Retinal pigment epithelial cell (primary cell): Measurements from ENCODE around the gene ALK.

Source experiments
- DNase-seq: peaks from one replicate; pipeline ENCODE4 v3.0.0-alpha.2; 2010; ENCODE audit warnings: low read depth
- H3K4me3 ChIP-seq: 2 replicates; pipeline ENCODE4 v1.5.1; 2011; ENCODE audit warnings: mild to moderate bottlenecking, low read length, control low read depth, moderate library complexity
- TF ChIP-seq, protein P1 (sequence below): conservative IDR thresholded peaks from 2 replicates; pipeline ENCODE4 v1.5.1; 2011; ENCODE audit warnings: low read depth, low read length, control low read depth, inconsistent platforms

ALK gene

GRCh38 chr2:29227935-29228675 lies 693.3 kb downstream of the ALK start:
- H3K4me3 ChIP-seq: no peak overlapping the region
- DNase-seq: peak; percentile 48
- TF ChIP-seq, protein P1, sequence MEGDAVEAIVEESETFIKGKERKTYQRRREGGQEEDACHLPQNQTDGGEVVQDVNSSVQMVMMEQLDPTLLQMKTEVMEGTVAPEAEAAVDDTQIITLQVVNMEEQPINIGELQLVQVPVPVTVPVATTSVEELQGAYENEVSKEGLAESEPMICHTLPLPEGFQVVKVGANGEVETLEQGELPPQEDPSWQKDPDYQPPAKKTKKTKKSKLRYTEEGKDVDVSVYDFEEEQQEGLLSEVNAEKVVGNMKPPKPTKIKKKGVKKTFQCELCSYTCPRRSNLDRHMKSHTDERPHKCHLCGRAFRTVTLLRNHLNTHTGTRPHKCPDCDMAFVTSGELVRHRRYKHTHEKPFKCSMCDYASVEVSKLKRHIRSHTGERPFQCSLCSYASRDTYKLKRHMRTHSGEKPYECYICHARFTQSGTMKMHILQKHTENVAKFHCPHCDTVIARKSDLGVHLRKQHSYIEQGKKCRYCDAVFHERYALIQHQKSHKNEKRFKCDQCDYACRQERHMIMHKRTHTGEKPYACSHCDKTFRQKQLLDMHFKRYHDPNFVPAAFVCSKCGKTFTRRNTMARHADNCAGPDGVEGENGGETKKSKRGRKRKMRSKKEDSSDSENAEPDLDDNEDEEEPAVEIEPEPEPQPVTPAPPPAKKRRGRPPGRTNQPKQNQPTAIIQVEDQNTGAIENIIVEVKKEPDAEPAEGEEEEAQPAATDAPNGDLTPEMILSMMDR: no peak

DNA sequence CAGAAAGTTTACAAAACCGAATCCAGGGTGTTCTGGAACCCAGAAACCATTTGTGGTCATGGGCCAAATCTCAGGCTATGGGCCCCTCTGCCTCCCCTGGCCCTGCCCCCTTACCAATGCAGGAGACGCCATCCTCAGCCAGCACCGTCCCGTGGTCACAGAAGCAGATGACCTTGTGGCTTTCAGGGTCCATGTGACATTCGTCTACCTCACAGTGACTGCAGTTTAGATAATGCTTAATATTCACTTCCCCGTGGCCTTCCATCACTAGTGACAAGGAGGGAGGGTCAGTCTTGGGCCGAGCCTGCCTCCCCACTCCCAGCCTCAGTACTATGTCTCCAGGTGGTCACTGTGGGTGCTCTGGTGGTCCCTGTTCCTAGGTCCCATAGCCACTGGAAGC lies 694.6 kb downstream of the ALK start:
- H3K4me3 ChIP-seq: no peak overlapping the region
- TF ChIP-seq, protein P1: no peak

DNA sequence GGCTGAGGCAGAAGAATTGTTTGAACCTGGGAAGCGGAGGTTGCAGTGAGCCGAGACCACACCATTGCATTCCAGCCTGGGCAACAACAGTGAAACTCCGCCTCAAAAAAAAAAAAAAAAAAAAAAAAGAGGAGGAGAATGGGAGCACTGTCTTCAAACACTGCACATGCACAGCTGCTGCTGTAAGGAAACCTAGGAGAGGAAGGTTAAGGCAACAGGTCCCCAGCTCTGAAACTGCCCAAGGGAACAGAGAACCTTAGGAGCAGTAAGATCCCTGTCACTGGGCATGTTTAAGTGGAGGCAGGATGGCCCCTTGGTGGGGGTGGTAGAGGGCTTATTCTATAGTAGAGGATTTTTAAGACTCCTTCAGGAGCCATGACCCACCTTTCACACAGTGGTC lies 695.0 kb downstream of the ALK start:
- DNase-seq: no peak
- H3K4me3 ChIP-seq: no peak overlapping the region

More for the DNA sequence above, 694.6 kb downstream of the ALK start:
- DNase-seq: no peak

GRCh38 chr2:29225814-29226213 lies 695.6 kb downstream of the ALK start:
- TF ChIP-seq, protein P1: no peak
- no peak for DNase-seq
- no peak overlapping the region for H3K4me3 ChIP-seq

More for the DNA sequence above, 695.0 kb downstream of the ALK start:
- TF ChIP-seq, protein P1: no peak

DNA sequence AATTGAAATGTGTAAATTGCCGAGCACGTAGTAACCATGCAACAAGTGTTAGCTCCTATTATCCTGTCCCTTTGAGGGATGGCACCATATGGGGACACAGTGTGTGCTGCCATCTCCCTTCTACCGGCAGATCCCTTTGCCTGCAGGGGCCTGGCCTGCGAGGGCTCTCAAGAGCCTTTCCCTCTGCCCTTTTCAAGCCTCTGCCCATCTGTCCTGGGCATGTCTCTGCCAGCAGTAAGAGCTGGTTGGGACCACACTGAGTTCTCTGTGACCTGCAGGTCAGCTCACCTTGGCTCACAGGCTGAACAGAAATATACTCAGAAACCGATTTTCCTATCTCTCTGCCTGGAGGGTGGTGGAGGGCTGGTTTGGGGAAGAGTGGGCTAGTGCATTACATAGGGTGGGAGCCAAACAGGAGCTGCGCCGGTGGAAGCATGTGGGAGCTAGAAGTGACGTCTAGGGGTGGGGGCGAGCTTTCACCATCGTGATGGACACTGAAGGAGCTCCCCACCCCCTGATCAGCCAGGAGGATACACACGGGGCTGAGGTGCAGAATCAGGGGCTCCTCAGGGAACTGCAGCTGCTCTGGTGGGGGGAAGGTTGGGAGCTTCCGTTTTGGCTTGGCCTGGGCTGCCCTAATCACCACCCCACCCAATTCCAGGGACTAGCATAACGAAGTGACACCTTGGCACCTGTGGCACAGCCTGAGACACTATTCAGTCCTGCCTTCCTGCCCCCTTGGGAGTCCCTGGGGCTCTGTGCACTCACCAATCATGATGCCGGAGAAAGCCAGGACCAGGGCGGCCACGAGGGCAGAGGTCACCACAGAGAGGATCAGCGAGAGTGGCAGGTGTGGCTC lies 696.5 kb downstream of the ALK start:
- DNase-seq: no peak
- no peak overlapping the region for H3K4me3 ChIP-seq
- TF ChIP-seq, protein P1: no peak

GRCh38 chr2:29223851-29224692 lies 697.3 kb downstream of the ALK start:
- peak; percentile 94 for DNase-seq
- H3K4me3 ChIP-seq: no peak overlapping the region
- TF ChIP-seq, protein P1: no peak
